Tibial artery (tissue), 4 donors: ENCODE measurements around the gene VTI1A.

ENCODE experiments used
- DNase-seq, 2 donors: peaks; one replicate each; pipeline ENCODE4 v3.0.0-alpha.2; 2019
- H3K27ac ChIP-seq, 2 donors: fragments of 200-600 bp; sonication (generic) in 1 of 2; 1 replicate in 1 of 2; 2 replicates in 1 of 2; pipeline ENCODE4 v1.5.1; 2018 to 2019; ENCODE audit warnings: mild to moderate bottlenecking in 1 of 2
- H3K27me3 ChIP-seq, 2 donors: fragments of 200-600 bp; sonication (generic) in 1 of 2; one replicate each; pipeline versions ENCODE4 v1.5.1 to v1.6.0; 2016 to 2019
- H3K36me3 ChIP-seq, 3 donors: fragments of 200-600 bp; sonication (generic) in 2 of 3; one replicate each; pipeline ENCODE4 v1.5.1; 2016 to 2019; ENCODE audit warnings: mild to moderate bottlenecking in 2 of 3
- H3K4me1 ChIP-seq, 4 donors: fragments of 200-600 bp; sonication (generic) in 2 of 4; 1 replicate in 3 of 4; 2 replicates in 1 of 4; pipeline ENCODE4 v1.5.1; 2016 to 2019
- H3K4me3 ChIP-seq, 2 donors: fragments of 200-600 bp; sonication (generic) in 1 of 2; 1 replicate in 1 of 2; 2 replicates in 1 of 2; pipeline ENCODE4 v1.5.1; 2018 to 2019; ENCODE audit warnings: mild to moderate bottlenecking in 2 of 2
- H3K9me3 ChIP-seq, 3 donors: fragments of 200-600 bp; sonication (generic) in 1 of 3; one replicate each; pipeline ENCODE4 v1.5.1; 2016 to 2019
- intact Hi-C: fragments of 100-400 bp; cut with DNase I; formaldehyde crosslinking; loops from one replicate; pipeline ENCODE4 v1.15.0; 2023; ENCODE audit warnings: low total_unique reads
- TF ChIP-seq, protein P1 (sequence below), 2 experiments: fragments of 200-600 bp in 1 of 2; fragments of 450-650 bp in 1 of 2; IDR thresholded peaks; one replicate each; pipeline ENCODE4 v1.5.1; 2017 to 2019; ENCODE audit warnings: antibody characterized with exemption in 2 of 2, mild to moderate bottlenecking in 1 of 2, moderate library complexity in 1 of 2

The VTI1A gene

DNA sequence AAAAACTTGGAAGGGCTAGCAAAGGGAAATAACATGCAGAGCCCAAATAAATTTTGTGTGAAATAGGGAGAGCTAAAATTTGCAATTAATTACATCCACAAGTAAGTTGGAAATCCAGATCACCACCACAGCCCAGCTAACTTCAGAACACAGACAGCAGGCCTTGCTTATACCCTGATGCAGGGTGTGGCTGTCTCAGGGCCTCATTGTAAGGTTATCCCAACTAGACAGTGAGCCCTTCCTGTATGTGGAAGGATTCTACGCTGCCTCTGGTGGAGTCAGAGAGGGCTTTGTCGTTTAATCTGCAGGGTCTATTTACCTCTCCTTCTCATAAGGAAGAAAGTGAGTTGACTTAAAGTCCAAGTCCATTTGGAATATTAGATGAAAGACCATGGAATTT lies 322.1 kb downstream of the VTI1A start:
- intact Hi-C loops: no loop called here
- TF ChIP-seq, protein P1, sequence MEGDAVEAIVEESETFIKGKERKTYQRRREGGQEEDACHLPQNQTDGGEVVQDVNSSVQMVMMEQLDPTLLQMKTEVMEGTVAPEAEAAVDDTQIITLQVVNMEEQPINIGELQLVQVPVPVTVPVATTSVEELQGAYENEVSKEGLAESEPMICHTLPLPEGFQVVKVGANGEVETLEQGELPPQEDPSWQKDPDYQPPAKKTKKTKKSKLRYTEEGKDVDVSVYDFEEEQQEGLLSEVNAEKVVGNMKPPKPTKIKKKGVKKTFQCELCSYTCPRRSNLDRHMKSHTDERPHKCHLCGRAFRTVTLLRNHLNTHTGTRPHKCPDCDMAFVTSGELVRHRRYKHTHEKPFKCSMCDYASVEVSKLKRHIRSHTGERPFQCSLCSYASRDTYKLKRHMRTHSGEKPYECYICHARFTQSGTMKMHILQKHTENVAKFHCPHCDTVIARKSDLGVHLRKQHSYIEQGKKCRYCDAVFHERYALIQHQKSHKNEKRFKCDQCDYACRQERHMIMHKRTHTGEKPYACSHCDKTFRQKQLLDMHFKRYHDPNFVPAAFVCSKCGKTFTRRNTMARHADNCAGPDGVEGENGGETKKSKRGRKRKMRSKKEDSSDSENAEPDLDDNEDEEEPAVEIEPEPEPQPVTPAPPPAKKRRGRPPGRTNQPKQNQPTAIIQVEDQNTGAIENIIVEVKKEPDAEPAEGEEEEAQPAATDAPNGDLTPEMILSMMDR (IDR thresholded peaks at IDR 0.05): no peak
- H3K4me3 ChIP-seq: no peak overlapping the region
- no peak for DNase-seq
- H3K27ac ChIP-seq: no peak overlapping the region
- no peaks in the 10 kb centered on the region for H3K9me3 ChIP-seq
- no peaks in the 10 kb centered on the region for H3K27me3 ChIP-seq
- H3K36me3 ChIP-seq: no peaks in the 10 kb centered on the region
- no peaks in the 10 kb centered on the region for H3K4me1 ChIP-seq

DNA sequence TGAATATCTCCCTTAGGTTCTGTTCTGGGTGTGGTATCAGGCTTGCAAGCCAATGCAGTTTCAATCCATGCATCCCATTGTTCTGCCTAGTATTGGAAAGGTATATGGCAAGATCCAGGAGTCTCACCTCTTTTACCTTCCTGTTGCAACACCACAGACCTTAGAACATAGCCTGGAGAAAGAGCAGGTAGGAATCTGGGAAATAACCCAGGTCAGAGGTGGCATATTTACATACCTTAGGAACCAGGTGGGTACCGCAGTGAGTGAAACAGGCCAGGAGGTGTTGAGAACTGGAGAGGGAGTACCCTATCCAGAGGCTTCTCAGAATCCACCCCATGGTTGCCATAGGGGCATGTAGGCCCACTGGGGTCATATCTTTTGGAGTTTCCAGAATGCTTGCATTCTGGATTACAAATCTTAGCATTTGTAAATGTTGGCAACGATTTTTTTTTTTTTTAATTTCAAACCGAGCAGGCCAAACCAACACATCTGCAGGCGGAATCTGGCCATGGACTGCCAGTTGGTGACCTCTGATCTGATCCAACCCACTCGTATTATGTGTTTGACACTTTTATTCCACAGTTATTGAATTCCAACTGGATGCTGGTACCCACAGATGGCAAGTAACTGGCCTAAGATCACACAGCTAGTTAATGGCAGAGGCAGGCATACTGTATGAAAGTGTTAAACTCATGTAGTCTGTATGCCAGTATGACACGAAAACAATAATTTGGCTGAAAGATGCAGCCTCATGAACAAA lies 322.8 kb downstream of the VTI1A start:
- Histone ChIP-seq H3K4me1 (no peaks in the 10 kb centered on the region), H3K27ac (no peak overlapping the region), H3K27me3 (no peaks in the 10 kb centered on the region), H3K36me3 (no peaks in the 10 kb centered on the region), H3K9me3 (no peaks in the 10 kb centered on the region), H3K4me3 (no peak overlapping the region)
- no peak for DNase-seq
- TF ChIP-seq, protein P1 (IDR thresholded peaks at IDR 0.05): no peak
- intact Hi-C loops: no loop called here

DNA sequence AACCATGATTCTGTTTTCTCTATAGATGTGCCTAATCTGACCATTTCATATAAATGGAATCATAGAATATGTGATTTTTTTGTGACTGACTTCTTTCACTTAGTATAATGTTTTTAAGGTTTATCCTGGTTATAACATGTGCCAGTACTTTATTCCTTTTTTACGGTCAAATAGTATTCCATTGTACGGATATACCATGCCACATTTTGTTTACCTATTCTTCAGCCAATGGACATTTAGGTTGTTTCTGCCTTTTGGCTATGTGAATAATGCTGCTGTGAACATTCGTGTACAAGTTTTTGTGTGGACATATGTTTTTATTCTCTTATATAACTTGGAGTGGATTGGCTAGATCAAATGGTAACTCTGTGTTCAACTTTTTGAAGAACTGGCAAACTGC lies 324.7 kb downstream of the VTI1A start:
- Histone ChIP-seq H3K27ac (no peak overlapping the region), H3K36me3 (no peaks in the 10 kb centered on the region), H3K9me3 (no peaks in the 10 kb centered on the region), H3K27me3 (no peaks in the 10 kb centered on the region), H3K4me3 (no peak overlapping the region), H3K4me1 (no peaks in the 10 kb centered on the region)
- intact Hi-C loops: no loop called here
- TF ChIP-seq, protein P1 (IDR thresholded peaks at IDR 0.05): no peak
- DNase-seq: no peak

GRCh38 chr10:112773783-112774182 lies 326.8 kb downstream of the VTI1A start:
- no peak for DNase-seq
- Histone ChIP-seq H3K27me3 (no peaks in the 10 kb centered on the region), H3K4me1 (peaks cover 0 to 5% (median 1%) of the 10 kb centered on the region in 4 donors), H3K27ac (no peak overlapping the region), H3K9me3 (no peaks in the 10 kb centered on the region), H3K36me3 (no peaks in the 10 kb centered on the region), H3K4me3 (no peak overlapping the region)
- intact Hi-C loops: no loop called here
- TF ChIP-seq, protein P1 (IDR thresholded peaks at IDR 0.05): no peak

GRCh38 chr10:112774210-112774609 lies 327.2 kb downstream of the VTI1A start:
- intact Hi-C loops: no loop called here
- TF ChIP-seq, protein P1 (IDR thresholded peaks at IDR 0.05): no peak
- Histone ChIP-seq H3K36me3 (no peaks in the 10 kb centered on the region), H3K27me3 (no peaks in the 10 kb centered on the region), H3K4me1 (peaks cover 0 to 9% (median 3%) of the 10 kb centered on the region in 4 donors), H3K9me3 (no peaks in the 10 kb centered on the region), H3K27ac (no peak overlapping the region), H3K4me3 (no peak overlapping the region)
- no peak for DNase-seq
